HL-60/S4 (cell line): ENCODE results near the gene PMCH.
"Not testable (repeated sequence)": the region's sequence is repeated elsewhere in the genome, so short reads cannot be mapped to it uniquely, and the experiment has no call there.

ENCODE experiments used
- in situ Hi-C: fragments of 300-500 bp; cut with MboI; formaldehyde crosslinking; loops from 2 replicates; pipeline ENCODE4 v1.14.3; 2022; ENCODE audit warnings: low sequenced_read_pairs

Gene PMCH

DNA sequence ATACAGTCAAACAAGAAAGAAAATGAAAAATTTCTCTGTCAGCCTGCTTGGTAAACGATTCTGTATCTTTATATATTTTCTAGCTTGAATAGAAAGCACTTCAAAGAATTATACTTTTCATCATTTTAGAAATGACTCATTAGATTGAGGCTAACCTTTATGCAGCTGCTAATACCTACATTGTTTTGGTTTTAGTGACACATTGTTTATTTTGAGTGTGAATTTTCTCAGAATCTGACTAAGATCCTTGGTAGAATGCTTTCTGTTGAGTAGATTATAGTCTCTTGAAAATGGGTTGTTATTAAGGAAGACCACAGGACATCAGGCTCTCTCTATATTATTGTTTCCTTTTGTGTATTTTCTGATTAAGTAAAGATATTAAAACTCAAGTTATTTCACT lies at the start of gene PMCH:
PMCH (minus strand) TSS at position 45 of the 400 bp plus-strand sequence. CDS start 63 bp downstream, outside the sequence.
- in situ Hi-C loops = no loop called here

- in situ Hi-C loops = not testable (repeated sequence)
Measured at GRCh38 chr12:102240859-102241258, 43.2 kb upstream of the PMCH start.

- in situ Hi-C loops = no loop called here
Measured at GRCh38 chr12:102234599-102234998, 37.0 kb upstream of the PMCH start.

GRCh38 chr12:102232446-102232845 lies 34.8 kb upstream of the PMCH start:
- in situ Hi-C loops = no loop called here

DNA sequence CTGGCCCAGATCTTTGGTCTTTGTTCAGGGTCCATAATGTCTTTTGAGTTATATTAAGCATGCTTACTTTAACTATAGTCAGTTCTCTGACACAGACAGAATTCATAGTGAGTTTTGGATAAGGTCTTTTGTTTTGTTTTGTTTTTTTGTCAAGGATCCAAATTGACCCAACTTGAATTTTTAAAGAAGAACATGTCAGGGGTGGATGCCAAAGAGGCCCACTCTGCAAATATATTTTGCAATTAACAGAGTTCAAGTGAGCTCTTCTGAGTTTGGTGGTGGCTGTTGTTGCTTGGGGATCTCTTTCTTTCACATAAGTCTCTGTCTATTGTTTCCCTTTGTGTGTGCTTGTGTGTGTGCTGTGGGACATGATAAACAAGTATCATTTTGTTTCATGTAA lies 34.4 kb upstream of the PMCH start:
- in situ Hi-C loops = no loop called here

GRCh38 chr12:102227954-102228353 lies 30.3 kb upstream of the PMCH start:
- in situ Hi-C loops = no loop called here

DNA sequence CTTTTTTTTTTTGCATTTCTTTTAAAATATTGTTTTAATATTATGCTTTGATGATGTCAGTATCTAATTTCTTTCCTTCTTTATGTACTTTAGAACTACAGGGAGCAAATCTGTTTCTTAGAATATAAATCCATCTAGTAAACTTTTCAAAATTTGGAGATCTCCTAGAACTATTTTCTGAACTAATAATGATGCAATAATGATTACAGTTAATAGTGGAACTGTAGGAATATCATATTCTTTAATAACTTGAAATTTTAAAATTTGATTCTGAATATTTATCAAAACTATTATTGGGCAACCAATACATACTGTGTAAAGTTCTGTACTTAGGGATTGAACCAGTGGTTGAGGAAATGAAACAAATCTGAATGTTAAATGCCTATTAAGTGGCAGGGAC lies 23.1 kb upstream of the PMCH start:
- in situ Hi-C loops = no loop called here

- in situ Hi-C loops = no loop called here
Measured at GRCh38 chr12:102215992-102216691, 18.5 kb upstream of the PMCH start.

- in situ Hi-C loops = no loop called here
Measured at GRCh38 chr12:102204025-102204424, 6.4 kb upstream of the PMCH start.

- in situ Hi-C loops = no loop called here
Measured at GRCh38 chr12:102202556-102202955, 4.9 kb upstream of the PMCH start.

DNA sequence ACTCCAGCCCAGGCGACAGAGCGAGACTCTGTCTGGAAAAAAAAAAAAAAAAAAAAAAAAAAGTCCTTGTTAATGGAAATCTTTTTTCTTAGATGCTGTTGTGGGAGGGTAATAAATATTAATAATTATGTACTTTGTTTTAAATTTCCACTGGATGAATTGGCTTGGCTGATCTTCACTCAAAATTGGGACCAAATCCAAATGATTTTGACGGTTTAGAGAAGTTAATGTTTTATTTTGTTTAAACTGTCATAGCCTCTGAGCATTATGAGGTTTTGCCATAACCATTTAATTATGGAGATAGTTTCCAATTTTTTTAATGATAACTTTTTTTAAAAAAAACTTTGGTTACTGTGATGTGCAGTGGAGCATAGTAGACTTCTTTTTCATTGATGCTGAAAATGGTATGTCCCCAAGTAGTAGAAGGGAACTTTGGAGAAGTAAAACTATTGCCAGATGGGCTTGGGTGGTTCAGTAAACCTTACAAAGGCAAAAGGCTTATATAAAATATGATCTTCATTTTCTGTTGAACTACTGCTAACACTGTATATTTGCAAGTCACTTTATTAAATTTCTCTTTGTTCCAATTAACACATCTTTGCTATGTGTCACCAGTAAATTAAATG lies 3.9 kb upstream of the PMCH start:
- in situ Hi-C loops = no loop called here

GRCh38 chr12:102195826-102196225 lies 1.8 kb downstream of the PMCH start:
- in situ Hi-C loops = no loop called here

- in situ Hi-C loops = no loop called here
Measured at GRCh38 chr12:102182635-102183034, 15.0 kb downstream of the PMCH start.

DNA sequence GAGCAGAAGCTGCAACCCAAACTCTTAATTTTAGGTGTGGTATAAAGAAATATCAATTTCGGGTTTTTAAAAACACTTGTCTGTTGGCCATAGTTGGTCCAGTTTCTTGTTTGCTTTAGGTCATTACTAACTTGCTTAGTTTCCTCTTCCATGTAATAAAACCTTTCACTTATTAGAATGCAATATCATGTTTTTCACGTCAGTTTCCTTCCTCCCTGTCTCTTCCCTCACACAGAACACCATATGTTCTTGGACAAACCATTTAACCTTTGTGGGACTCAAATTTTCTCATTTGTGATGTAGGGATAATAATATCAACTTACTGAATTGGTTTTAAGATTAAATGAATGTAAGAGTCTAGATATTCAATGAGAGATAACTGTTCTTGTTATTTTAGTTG lies 22.9 kb downstream of the PMCH start:
- in situ Hi-C loops = no loop called here

DNA sequence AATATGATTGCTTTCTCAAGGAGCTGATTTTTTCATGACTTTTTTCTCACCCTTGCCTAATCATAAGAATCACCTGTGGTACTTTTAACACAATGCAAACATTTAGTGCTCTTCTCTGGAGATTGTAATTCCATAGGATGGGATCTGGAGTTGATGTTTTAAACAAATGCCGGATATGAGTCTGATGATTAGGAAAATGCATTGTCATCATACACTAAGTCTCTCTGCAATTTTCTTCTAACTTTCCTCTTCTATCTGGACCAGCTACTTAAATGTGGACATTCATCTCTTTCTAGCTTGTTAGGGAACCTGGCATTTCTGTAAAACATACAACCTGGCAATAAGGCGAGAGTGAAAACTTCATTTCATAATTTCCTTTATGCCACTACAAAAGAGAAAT lies 23.5 kb downstream of the PMCH start:
- in situ Hi-C loops = no loop called here

GRCh38 chr12:102172436-102172835 lies 25.2 kb downstream of the PMCH start:
- in situ Hi-C loops = no loop called here

GRCh38 chr12:102171951-102172350 lies 25.7 kb downstream of the PMCH start:
- in situ Hi-C loops = no loop called here

DNA sequence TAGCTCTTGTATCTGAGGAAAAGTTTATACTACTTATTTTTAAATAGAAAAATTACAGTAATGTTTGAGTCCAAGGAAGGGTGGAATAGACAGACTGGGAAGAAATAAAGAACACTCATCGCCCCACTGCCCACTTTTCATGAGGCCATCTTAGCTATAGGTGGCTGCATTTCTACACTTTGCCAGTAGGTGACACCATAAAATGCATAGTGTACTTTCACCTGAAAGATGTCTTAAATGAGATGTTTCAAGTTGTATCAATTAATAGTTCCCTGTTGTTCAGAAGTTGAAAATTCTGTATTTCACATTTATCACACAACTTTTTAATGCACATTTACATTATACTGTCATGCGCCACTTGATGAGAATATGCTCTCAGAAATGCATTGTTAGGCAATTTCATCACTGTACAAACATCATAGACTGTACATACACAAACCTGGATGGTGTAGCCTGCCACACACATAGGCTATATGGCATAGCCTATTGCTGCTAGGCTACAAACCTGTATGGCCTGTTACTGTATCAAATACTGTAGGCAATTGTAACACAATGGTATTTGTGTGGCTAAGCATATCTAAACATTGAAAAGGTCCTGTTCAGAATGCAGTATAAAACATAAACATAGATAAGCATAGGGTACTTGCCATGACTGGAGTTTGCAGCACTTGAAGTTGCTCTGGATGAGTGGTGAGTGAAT lies 27.6 kb downstream of the PMCH start:
- in situ Hi-C loops = no loop called here

GRCh38 chr12:102167821-102168604 lies 29.6 kb downstream of the PMCH start:
- in situ Hi-C loops = no loop called here

DNA sequence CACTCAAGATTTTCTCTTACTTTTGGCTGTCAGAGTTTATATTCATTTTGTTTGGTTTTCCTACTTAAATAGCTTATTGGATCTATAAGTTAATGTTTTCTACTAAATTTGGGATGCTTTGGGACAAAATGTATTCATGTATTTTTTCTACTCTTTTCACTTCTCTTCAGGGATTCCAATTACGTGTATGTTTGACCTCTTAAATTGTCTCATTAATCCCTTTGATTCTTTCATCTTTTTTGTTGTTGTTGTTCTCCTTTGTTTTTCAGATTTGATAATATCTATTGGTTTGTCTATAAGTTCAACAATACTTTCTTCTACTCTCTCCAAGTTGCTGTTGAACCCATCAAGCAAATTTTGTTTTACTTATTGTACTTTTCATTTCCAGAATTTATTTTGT lies 34.2 kb downstream of the PMCH start:
- in situ Hi-C loops = no loop called here

- in situ Hi-C loops = not testable (repeated sequence)
Measured at GRCh38 chr12:102155206-102155605, 42.4 kb downstream of the PMCH start.
